HepG2 (cell line): ENCODE results near the gene TTLL13. TPM values are rescaled to one million over a fixed set of nuclear protein-coding genes. Genes with fewer than 3 reads are reported as not detected.

Experiments used
- ARID5B ChIP-seq: IDR thresholded peaks from 2 replicates; pipeline ENCODE4 v1.4.0; 2020; ENCODE audit warnings: mild to moderate bottlenecking, missing genetic modification reagents
- BHLHE40 ChIP-seq: IDR thresholded peaks from 2 replicates; pipeline ENCODE4 v1.6.1; 2011; ENCODE audit warnings: low read length, improper control_type of control experiment
- CREM ChIP-seq, 2 experiments: sonication (generic) in 1 of 2; formaldehyde crosslinking in 1 of 2; IDR thresholded peaks; 2 replicates each; pipeline versions ENCODE4 v1.4.0 to v1.6.1; 2016 to 2020; ENCODE audit warnings: antibody characterized with exemption in 1 of 2, mild to moderate bottlenecking in 1 of 2, missing genetic modification reagents in 1 of 2
- EHMT2 ChIP-seq: fragments of 200-600 bp; sonication (generic); IDR thresholded peaks from 2 replicates; pipeline ENCODE4 v1.7.0; 2017; ENCODE audit warnings: antibody characterized with exemption, low read depth, low read length, borderline replicate concordance
- HNF1B ChIP-seq: sonication (generic); formaldehyde crosslinking; IDR thresholded peaks from 2 replicates; pipeline ENCODE4 v1.5.1; 2020; ENCODE audit warnings: mild to moderate bottlenecking, moderate library complexity, missing genetic modification reagents
- IRX3 ChIP-seq: sonication (generic); formaldehyde crosslinking; IDR thresholded peaks from 2 replicates; pipeline ENCODE4 v1.8.1; 2023; ENCODE audit warnings: mild to moderate bottlenecking, low read depth, missing genetic modification reagents, borderline replicate concordance
- MAFG ChIP-seq: sonication (generic); formaldehyde crosslinking; IDR thresholded peaks from 2 replicates; pipeline ENCODE4 v1.5.1; 2020; ENCODE audit warnings: mild to moderate bottlenecking, missing genetic modification reagents
- MBNL3 ChIP-seq: fragments of 250-450 bp; sonication (Bioruptor Pico); conservative IDR thresholded peaks from 2 replicates; pipeline ENCODE4 v1.8.0; 2022; ENCODE audit warnings: mild to moderate bottlenecking, inconsistent platforms
- NFATC3 ChIP-seq: sonication (generic); formaldehyde crosslinking; IDR thresholded peaks from 2 replicates; pipeline ENCODE4 v1.5.1; 2020; ENCODE audit warnings: mild to moderate bottlenecking, missing genetic modification reagents
- NR2F1 ChIP-seq, 2 experiments: fragments of 450-650 bp in 1 of 2; formaldehyde crosslinking in 1 of 2; IDR thresholded peaks; 2 replicates each; pipeline versions ENCODE4 v1.5.0 to v1.6.1; 2016 to 2020; ENCODE audit warnings: mild to moderate bottlenecking in 1 of 2, missing compliant biosample characterization in 1 of 2, missing genetic modification reagents in 1 of 2, moderate library complexity in 1 of 2
- POLR2AphosphoS5 ChIP-seq: IDR thresholded peaks from 2 replicates; pipeline ENCODE4 v1.6.1; 2012; ENCODE audit warnings: low read depth, low read length
- PPARG ChIP-seq: conservative IDR thresholded peaks from 2 replicates; pipeline ENCODE4 v1.6.1; 2016; ENCODE audit warnings: missing biosample characterization, missing genetic modification reagents
- RELA ChIP-seq: sonication (generic); formaldehyde crosslinking; IDR thresholded peaks from 2 replicates; pipeline ENCODE4 v1.4.0; 2020; ENCODE audit warnings: missing genetic modification reagents
- REXO4 ChIP-seq: sonication (generic); formaldehyde crosslinking; IDR thresholded peaks from 2 replicates; pipeline ENCODE4 v1.8.0; 2022; ENCODE audit warnings: missing genetic modification reagents, mild to moderate bottlenecking, borderline replicate concordance
- RXRB ChIP-seq: IDR thresholded peaks from 2 replicates; pipeline ENCODE4 v1.6.1; 2016; ENCODE audit warnings: borderline replicate concordance, missing genetic modification reagents, missing compliant biosample characterization
- SP2 ChIP-seq: sonication (generic); formaldehyde crosslinking; IDR thresholded peaks from 2 replicates; pipeline ENCODE4 v1.5.1; 2020; ENCODE audit warnings: mild to moderate bottlenecking, missing genetic modification reagents
- SUZ12 ChIP-seq: fragments of 150-350 bp; IDR thresholded peaks from 2 replicates; pipeline ENCODE4 v1.6.1; 2014; ENCODE audit warnings: low read depth, low read length
- THAP11 ChIP-seq: IDR thresholded peaks from 2 replicates; pipeline ENCODE4 v1.6.1; 2016; ENCODE audit warnings: missing biosample characterization, missing genetic modification reagents
- TOE1 ChIP-seq: sonication (generic); formaldehyde crosslinking; IDR thresholded peaks from 2 replicates; pipeline ENCODE4 v1.4.0; 2020; ENCODE audit warnings: mild to moderate bottlenecking, missing genetic modification reagents
- U2AF1 ChIP-seq: fragments of 200-400 bp; formaldehyde crosslinking; optimal IDR thresholded peaks from 2 replicates; pipeline ENCODE3; 2017; ENCODE audit warnings: mild to moderate bottlenecking, low read depth, low read length
- U2AF2 ChIP-seq: fragments of 200-400 bp; formaldehyde crosslinking; IDR thresholded peaks from 2 replicates; pipeline ENCODE4 v1.6.1; 2017; ENCODE audit warnings: low read depth, mild to moderate bottlenecking, low read length
- YY1 ChIP-seq: IDR thresholded peaks from 2 replicates; pipeline ENCODE4 v1.6.1; 2011; ENCODE audit warnings: low read length, low read depth, moderate library complexity, mild to moderate bottlenecking; ENCODE audit not compliant: insufficient read depth, insufficient replicate concordance
- ZFY ChIP-seq: sonication (generic); formaldehyde crosslinking; IDR thresholded peaks from 2 replicates; pipeline ENCODE4 v1.4.0; 2020; ENCODE audit warnings: missing genetic modification reagents
- ZNF382 ChIP-seq: sonication (generic); formaldehyde crosslinking; IDR thresholded peaks from 2 replicates; pipeline ENCODE4 v1.5.0; 2020; ENCODE audit warnings: missing genetic modification reagents, mild to moderate bottlenecking, borderline replicate concordance
- ZNF431 ChIP-seq: sonication (generic); formaldehyde crosslinking; IDR thresholded peaks from 2 replicates; pipeline ENCODE4 v1.9.0; 2022; ENCODE audit warnings: missing genetic modification reagents, low read depth, mild to moderate bottlenecking, borderline replicate concordance
- ZNF549 ChIP-seq: sonication (generic); formaldehyde crosslinking; IDR thresholded peaks from 2 replicates; pipeline ENCODE4 v1.5.0; 2020; ENCODE audit warnings: missing genetic modification reagents
- ZNF788 ChIP-seq: sonication (generic); formaldehyde crosslinking; IDR thresholded peaks from 2 replicates; pipeline ENCODE4 v1.5.0; 2020; ENCODE audit warnings: mild to moderate bottlenecking, missing genetic modification reagents, borderline replicate concordance
- polyA plus RNA-seq, 8 experiments: library from polyadenylated mRNA; depleted of rRNA in 3 of 8; stranded (reverse) in 7 of 8; unstranded in 1 of 8; fragments of >200 nt; fragmentation: Illumina TruSeq in 4 of 8; extraction: Trizol in 4 of 8; gene quantifications; 2 replicates each; pipeline versions ENCODE4 v1.2.1 to v1.2.3, GENCODE V29; 2011 to 2016; ENCODE audit warnings: low read depth in 4 of 8, missing spikeins in 1 of 8, mixed read lengths in 1 of 8; ENCODE audit not compliant: insufficient read depth in 1 of 8
- total RNA-seq, 5 experiments: library from RNA; depleted of rRNA; stranded (reverse); fragments of >200 nt; fragmentation: Illumina TruSeq; extraction: Trizol; gene quantifications; 2 replicates each; pipeline ENCODE4 v1.2.3, GENCODE V29; 2016; ENCODE audit warnings: low read depth in 1 of 5

The TTLL13 gene
- total and polyA plus RNA-seq, 2 of the 13 experiments (the other 11 are each of a cell fraction or from before 2014, with no cell fraction given) = 0.07 to 0.29 TPM

GRCh38 chr15:90249203-90249863, at the start of gene TTLL13 (continued):
- TF ChIP-seq ZFY (CRISPR knock-in tag) (no peak), MAFG (no peak), SUZ12 (no peak), TOE1 (CRISPR knock-in tag) (no peak), SP2 (CRISPR knock-in tag) (peak; percentile 64), ARID5B (CRISPR knock-in tag) (0 out of 2 replicates have a peak, but pooled peaks have one; percentile 28), YY1 (peak; percentile 55), REXO4 (no peak), MBNL3 (CRISPR knock-in tag) (no peak), ZNF431 (CRISPR knock-in tag) (no peak), BHLHE40 (no peak), U2AF1 (no peak), U2AF2 (peak; percentile 65; the same call in 1 of the 2 replicates), CREM (IDR thresholded peaks at IDR 0.05) (no peak), CREM (CRISPR knock-in tag; IDR thresholded peaks at IDR 0.05) (no peak), IRX3 (CRISPR knock-in tag) (no peak), ZNF788 (CRISPR knock-in tag) (no peak; the same call in 1 of the 2 replicates), HNF1B (0 out of 2 replicates have a peak, but pooled peaks have one; percentile 41), NFATC3 (CRISPR knock-in tag) (no peak), RXRB (CRISPR knock-in tag) (0 out of 2 replicates have a peak, but pooled peaks have one; percentile 29), THAP11 (CRISPR knock-in tag) (peak; percentile 46; the same call in 1 of the 2 replicates), EHMT2 (no peak), RELA (CRISPR knock-in tag) (no peak), NR2F1 (CRISPR knock-in tag; IDR thresholded peaks at IDR 0.05) (no peak), ZNF549 (CRISPR knock-in tag) (no peak), POLR2AphosphoS5 (peak; percentile 68), PPARG (CRISPR knock-in tag) (0 out of 2 replicates have a peak, but pooled peaks have one; percentile 22), ZNF382 (CRISPR knock-in tag) (no peak)
